ENCODE results near the gene KDF1. TPM values are rescaled to one million over a fixed set of nuclear protein-coding genes. Genes with fewer than 3 reads are reported as not detected.

Gene KDF1
- total and polyA plus RNA-seq, 2 of the 13 experiments (the other 11 are each of a cell fraction or from before 2014, with no cell fraction given): 1.9 to 4.9 TPM

DNA sequence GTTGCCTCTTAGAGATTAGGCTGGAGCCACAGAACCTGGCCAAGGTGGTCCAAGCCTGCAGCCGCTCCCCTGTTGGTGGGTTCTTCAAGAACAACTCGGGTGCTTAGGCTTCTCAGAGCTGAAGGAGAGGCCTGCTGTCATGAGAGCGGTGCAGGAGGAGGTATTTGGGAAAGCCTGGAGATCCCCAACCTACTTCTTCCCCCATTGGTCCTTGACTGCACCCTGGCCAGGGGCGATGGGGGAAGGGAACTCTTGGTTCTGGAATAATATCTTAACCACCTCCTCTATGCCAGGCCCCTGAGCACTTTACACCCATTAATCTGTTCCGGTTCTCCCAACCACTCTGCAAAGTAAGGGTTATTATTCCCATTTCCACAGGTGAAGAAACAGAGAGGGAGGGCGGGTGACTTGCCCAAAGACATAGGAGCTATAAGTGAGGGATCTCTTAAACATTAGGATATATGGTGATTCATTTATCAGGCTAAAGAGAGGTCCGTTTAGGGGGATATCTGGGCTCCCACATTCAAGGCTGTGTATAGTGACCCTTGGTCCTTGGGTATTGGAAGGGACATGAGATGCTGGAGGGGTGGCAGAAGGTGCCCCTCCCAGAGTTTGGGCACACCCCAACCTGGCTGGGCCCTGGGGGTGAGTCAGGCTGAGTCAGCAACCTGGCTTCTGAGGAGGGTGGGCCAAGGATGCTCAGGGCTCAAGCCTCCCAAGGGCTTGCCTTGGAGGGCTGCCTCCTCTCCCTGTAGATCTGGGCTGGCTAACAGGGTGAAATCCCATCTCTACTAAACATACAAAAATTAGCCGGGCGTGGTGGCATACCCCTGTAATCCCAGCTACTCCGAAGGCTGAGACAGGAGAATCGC lies 38.4 kb upstream of the KDF1 start (continued):
- TF ChIP-seq, protein P1, sequence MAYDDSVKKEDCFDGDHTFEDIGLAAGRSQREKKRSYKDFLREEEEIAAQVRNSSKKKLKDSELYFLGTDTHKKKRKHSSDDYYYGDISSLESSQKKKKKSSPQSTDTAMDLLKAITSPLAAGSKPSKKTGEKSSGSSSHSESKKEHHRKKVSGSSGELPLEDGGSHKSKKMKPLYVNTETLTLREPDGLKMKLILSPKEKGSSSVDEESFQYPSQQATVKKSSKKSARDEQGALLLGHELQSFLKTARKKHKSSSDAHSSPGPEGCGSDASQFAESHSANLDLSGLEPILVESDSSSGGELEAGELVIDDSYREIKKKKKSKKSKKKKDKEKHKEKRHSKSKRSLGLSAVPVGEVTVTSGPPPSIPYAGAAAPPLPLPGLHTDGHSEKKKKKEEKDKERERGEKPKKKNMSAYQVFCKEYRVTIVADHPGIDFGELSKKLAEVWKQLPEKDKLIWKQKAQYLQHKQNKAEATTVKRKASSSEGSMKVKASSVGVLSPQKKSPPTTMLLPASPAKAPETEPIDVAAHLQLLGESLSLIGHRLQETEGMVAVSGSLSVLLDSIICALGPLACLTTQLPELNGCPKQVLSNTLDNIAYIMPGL (CRISPR knock-in tag; IDR thresholded peaks at IDR 0.05; ENCODE audit: borderline replicate concordance in 1 of 2, low read depth in 1 of 2): no peak
- TF ChIP-seq, protein P2, sequence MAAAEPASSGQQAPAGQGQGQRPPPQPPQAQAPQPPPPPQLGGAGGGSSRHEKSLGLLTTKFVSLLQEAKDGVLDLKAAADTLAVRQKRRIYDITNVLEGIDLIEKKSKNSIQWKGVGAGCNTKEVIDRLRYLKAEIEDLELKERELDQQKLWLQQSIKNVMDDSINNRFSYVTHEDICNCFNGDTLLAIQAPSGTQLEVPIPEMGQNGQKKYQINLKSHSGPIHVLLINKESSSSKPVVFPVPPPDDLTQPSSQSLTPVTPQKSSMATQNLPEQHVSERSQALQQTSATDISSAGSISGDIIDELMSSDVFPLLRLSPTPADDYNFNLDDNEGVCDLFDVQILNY (CRISPR knock-in tag; conservative IDR thresholded peaks at IDR 0.05): no peak
- TF ChIP-seq ZNF607 (CRISPR knock-in tag; IDR thresholded peaks at IDR 0.05; ENCODE audit: borderline replicate concordance) (no peak), MIER2 (CRISPR knock-in tag; IDR thresholded peaks at IDR 0.05) (no peak), KDM4B (CRISPR knock-in tag; IDR thresholded peaks at IDR 0.05) (no peak), ZNF644 (CRISPR knock-in tag; IDR thresholded peaks at IDR 0.05; ENCODE audit: low read depth) (no peak), ZNF205 (CRISPR knock-in tag; IDR thresholded peaks at IDR 0.05) (no peak), NFKBIZ (CRISPR knock-in tag; IDR thresholded peaks at IDR 0.05) (no peak), REXO4 (CRISPR knock-in tag; IDR thresholded peaks at IDR 0.05; ENCODE audit: borderline replicate concordance) (no peak), IRF2 (CRISPR knock-in tag; IDR thresholded peaks at IDR 0.05) (no peak; the same call in 1 of the 2 replicates), TEAD2 (CRISPR knock-in tag; IDR thresholded peaks at IDR 0.05) (no peak), SOX5 (CRISPR knock-in tag; IDR thresholded peaks at IDR 0.05; ENCODE audit: borderline replicate concordance) (no peak), MAFK (conservative IDR thresholded peaks at IDR 0.05 in 1 of 2, IDR thresholded peaks at IDR 0.05 in 1 of 2; ENCODE audit: low read length in 2 of 2) (peak; percentile 36 to 45; a peak in 1 of 4 replicates), SP140L (CRISPR knock-in tag; IDR thresholded peaks at IDR 0.05; ENCODE audit: borderline replicate concordance) (no peak), TCF7 (IDR thresholded peaks at IDR 0.05; ENCODE audit: low read depth) (no peak), ZC3H13 (CRISPR knock-in tag; IDR thresholded peaks at IDR 0.05) (peak; percentile 71), ZSCAN31 (CRISPR knock-in tag; IDR thresholded peaks at IDR 0.05; ENCODE audit: low read depth) (no peak), GPN1 (CRISPR knock-in tag; IDR thresholded peaks at IDR 0.05; ENCODE audit: borderline replicate concordance) (no peak), CBFB (CRISPR knock-in tag; IDR thresholded peaks at IDR 0.05) (no peak), NFATC3 (CRISPR knock-in tag; IDR thresholded peaks at IDR 0.05) (no peak), POLR2A (IDR thresholded peaks at IDR 0.05; ENCODE audit: insufficient read depth in 1 of 2, low read depth in 2 of 2, low read length in 2 of 2) (0 out of 4 replicates have a peak, but pooled peaks of 1 of the 2 experiments have one; percentile 26), SIN3B (IDR thresholded peaks at IDR 0.05; ENCODE audit: low read length) (no peak)
- TF ChIP-seq, protein P3, sequence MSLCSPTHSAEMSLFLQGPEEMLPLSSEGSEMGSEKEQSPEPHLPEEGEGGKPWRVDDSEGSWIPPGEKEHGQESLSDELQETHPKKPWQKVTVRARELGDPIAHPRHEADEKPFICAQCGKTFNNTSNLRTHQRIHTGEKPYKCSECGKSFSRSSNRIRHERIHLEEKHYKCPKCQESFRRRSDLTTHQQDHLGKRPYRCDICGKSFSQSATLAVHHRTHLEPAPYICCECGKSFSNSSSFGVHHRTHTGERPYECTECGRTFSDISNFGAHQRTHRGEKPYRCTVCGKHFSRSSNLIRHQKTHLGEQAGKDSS (CRISPR knock-in tag; IDR thresholded peaks at IDR 0.05; ENCODE audit: borderline replicate concordance, low read depth): no peak
- TF ChIP-seq, protein P4, sequence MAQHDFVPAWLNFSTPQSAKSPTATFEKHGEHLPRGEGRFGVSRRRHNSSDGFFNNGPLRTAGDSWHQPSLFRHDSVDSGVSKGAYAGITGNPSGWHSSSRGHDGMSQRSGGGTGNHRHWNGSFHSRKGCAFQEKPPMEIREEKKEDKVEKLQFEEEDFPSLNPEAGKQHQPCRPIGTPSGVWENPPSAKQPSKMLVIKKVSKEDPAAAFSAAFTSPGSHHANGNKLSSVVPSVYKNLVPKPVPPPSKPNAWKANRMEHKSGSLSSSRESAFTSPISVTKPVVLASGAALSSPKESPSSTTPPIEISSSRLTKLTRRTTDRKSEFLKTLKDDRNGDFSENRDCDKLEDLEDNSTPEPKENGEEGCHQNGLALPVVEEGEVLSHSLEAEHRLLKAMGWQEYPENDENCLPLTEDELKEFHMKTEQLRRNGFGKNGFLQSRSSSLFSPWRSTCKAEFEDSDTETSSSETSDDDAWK (CRISPR knock-in tag; IDR thresholded peaks at IDR 0.05): no peak
- TF ChIP-seq, protein P5, sequence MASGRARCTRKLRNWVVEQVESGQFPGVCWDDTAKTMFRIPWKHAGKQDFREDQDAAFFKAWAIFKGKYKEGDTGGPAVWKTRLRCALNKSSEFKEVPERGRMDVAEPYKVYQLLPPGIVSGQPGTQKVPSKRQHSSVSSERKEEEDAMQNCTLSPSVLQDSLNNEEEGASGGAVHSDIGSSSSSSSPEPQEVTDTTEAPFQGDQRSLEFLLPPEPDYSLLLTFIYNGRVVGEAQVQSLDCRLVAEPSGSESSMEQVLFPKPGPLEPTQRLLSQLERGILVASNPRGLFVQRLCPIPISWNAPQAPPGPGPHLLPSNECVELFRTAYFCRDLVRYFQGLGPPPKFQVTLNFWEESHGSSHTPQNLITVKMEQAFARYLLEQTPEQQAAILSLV (CRISPR knock-in tag; IDR thresholded peaks at IDR 0.05; ENCODE audit: borderline replicate concordance): no peak
